ENCODE data around the gene XAGE3.

DNA sequence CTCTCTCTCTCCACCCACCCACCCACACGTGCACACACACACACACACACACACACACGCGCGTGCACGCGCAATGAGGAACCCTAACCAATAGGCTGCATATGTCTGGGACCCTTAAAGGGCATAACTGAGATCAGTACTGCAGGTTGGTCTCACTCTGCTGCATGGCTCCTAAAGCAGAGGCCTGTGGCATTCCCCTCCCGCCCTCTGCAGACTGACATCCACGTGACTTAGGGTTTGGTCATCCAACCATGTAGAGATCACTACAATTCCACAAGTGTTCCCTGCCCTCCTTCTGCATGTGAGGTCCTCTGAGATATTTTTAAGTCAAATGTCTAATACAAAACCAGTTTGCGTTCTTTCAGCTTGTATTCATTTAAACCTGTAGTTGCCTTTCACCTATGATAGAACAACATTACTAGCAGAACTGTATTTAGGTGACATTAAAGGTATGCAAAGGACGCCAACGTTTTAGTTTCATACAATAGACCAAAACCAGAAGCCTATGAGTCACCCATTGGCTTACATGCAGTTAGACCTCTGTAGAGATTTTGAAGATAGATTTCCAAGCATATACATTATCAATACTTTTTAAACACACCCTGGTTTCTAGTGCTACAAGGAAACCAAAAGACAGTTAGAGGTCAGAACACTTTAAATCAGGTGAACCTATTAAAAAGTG lies 46.7 kb downstream of the XAGE3 start:
- TF ChIP-seq CTCF (IDR thresholded peaks at IDR 0.05; ENCODE audit: insufficient read depth, low read depth, low read length), result no peak
- TF ChIP-seq EZH2 (IDR thresholded peaks at IDR 0.05; ENCODE audit: insufficient read depth, low read length), result no peak

Data from astrocyte (in vitro differentiated cells and primary cell).